ENCODE results near the gene NT5E. TPM values are rescaled to one million over a fixed set of nuclear protein-coding genes. Genes with fewer than 3 reads are reported as not detected.

Gene NT5E
- total and polyA plus RNA-seq, 2 of the 13 experiments (the other 11 are each of a cell fraction or from before 2014, with no cell fraction given), result 9.5 to 33.0 TPM

- TF ChIP-seq, protein P1, sequence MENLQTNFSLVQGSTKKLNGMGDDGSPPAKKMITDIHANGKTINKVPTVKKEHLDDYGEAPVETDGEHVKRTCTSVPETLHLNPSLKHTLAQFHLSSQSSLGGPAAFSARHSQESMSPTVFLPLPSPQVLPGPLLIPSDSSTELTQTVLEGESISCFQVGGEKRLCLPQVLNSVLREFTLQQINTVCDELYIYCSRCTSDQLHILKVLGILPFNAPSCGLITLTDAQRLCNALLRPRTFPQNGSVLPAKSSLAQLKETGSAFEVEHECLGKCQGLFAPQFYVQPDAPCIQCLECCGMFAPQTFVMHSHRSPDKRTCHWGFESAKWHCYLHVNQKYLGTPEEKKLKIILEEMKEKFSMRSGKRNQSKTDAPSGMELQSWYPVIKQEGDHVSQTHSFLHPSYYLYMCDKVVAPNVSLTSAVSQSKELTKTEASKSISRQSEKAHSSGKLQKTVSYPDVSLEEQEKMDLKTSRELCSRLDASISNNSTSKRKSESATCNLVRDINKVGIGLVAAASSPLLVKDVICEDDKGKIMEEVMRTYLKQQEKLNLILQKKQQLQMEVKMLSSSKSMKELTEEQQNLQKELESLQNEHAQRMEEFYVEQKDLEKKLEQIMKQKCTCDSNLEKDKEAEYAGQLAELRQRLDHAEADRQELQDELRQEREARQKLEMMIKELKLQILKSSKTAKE (CRISPR knock-in tag; IDR thresholded peaks at IDR 0.05; ENCODE audit: borderline replicate concordance), result peak; percentile 79
- no peak for TF ChIP-seq CHD2 (IDR thresholded peaks at IDR 0.05; ENCODE audit: low read depth, low read length)
- TF ChIP-seq ZFY (CRISPR knock-in tag; IDR thresholded peaks at IDR 0.05), result no peak; the same call in 1 of the 2 replicates
- no peak for TF ChIP-seq ZKSCAN1 (IDR thresholded peaks at IDR 0.05; ENCODE audit: low read length)
- TF ChIP-seq ZNF749 (CRISPR knock-in tag; IDR thresholded peaks at IDR 0.05; ENCODE audit: borderline replicate concordance), result no peak
- no peak for TF ChIP-seq MED13 (CRISPR knock-in tag; IDR thresholded peaks at IDR 0.05)
- no peak for TF ChIP-seq NBN (conservative IDR thresholded peaks at IDR 0.05)
- no peak for TF ChIP-seq SP2 (CRISPR knock-in tag; IDR thresholded peaks at IDR 0.05)
- no peak for TF ChIP-seq ZZZ3 (CRISPR knock-in tag; IDR thresholded peaks at IDR 0.05; ENCODE audit: borderline replicate concordance)
- TF ChIP-seq RBM22 (optimal IDR thresholded peaks at IDR 0.05; ENCODE audit: low read length), result no peak
- no peak for TF ChIP-seq MEIS2 (CRISPR knock-in tag; IDR thresholded peaks at IDR 0.05)
- TF ChIP-seq MED1 (CRISPR knock-in tag; IDR thresholded peaks at IDR 0.05), result peak; percentile 90
- no peak for TF ChIP-seq ZNF768 (CRISPR knock-in tag; IDR thresholded peaks at IDR 0.05)
- no peak for TF ChIP-seq KLF13 (CRISPR knock-in tag; IDR thresholded peaks at IDR 0.05)
- no peak for TF ChIP-seq TFDP1 (CRISPR knock-in tag; IDR thresholded peaks at IDR 0.05; ENCODE audit: borderline replicate concordance)
- TF ChIP-seq FOXA3 (CRISPR knock-in tag; IDR thresholded peaks at IDR 0.05), result peak; percentile 88
- TF ChIP-seq ARID2 (CRISPR knock-in tag; IDR thresholded peaks at IDR 0.05; ENCODE audit: borderline replicate concordance), result no peak
- no peak for TF ChIP-seq PAWR (CRISPR knock-in tag; IDR thresholded peaks at IDR 0.05; ENCODE audit: borderline replicate concordance)
- TF ChIP-seq ZNF234 (CRISPR knock-in tag; conservative IDR thresholded peaks at IDR 0.05), result no peak
- TF ChIP-seq ZNF800 (CRISPR knock-in tag; IDR thresholded peaks at IDR 0.05), result no peak
- TF ChIP-seq HDAC1 (CRISPR knock-in tag; IDR thresholded peaks at IDR 0.05), result no peak
- TF ChIP-seq ZNF282 (IDR thresholded peaks at IDR 0.05; ENCODE audit: partially characterized antibody), result no peak
- peak; percentile 68 for TF ChIP-seq PITX1 (CRISPR knock-in tag; IDR thresholded peaks at IDR 0.05)
- no peak for TF ChIP-seq ZFP36L2 (CRISPR knock-in tag; IDR thresholded peaks at IDR 0.05)
- no peak for TF ChIP-seq SMARCC2 (IDR thresholded peaks at IDR 0.05)
- TF ChIP-seq ZMYM2 (CRISPR knock-in tag; IDR thresholded peaks at IDR 0.05), result no peak
- no peak for TF ChIP-seq KDM5B (CRISPR knock-in tag; IDR thresholded peaks at IDR 0.05; ENCODE audit: borderline replicate concordance)
- no peak for TF ChIP-seq ZNF256 (CRISPR knock-in tag; conservative IDR thresholded peaks at IDR 0.05)
- no peak for TF ChIP-seq CENPX (CRISPR knock-in tag; IDR thresholded peaks at IDR 0.05)
Measured at GRCh38 chr6:85405175-85405852, 44.6 kb upstream of the NT5E start (continued).

Data from HepG2 (cell line).